Coronary artery (tissue), 2 donors: ENCODE results near the gene ACAA2.

Source experiments
- DNase-seq: peaks from one replicate; pipeline ENCODE4 v3.0.0-alpha.2; 2017; ENCODE audit warnings: low spot score
- H3K27ac ChIP-seq, 2 donors: fragments of 200-600 bp; sonication (generic); one replicate each; pipeline ENCODE4 v1.5.1; 2016 to 2019
- H3K4me3 ChIP-seq: fragments of 200-600 bp; sonication (generic); 2 replicates; pipeline ENCODE4 v1.5.1; 2016; ENCODE audit warnings: mild to moderate bottlenecking, moderate library complexity
- TF ChIP-seq, protein P1 (sequence below): fragments of 200-600 bp; sonication (generic); IDR thresholded peaks from one replicate; pipeline ENCODE4 v1.5.1; 2019; ENCODE audit warnings: antibody characterized with exemption

Gene ACAA2

DNA sequence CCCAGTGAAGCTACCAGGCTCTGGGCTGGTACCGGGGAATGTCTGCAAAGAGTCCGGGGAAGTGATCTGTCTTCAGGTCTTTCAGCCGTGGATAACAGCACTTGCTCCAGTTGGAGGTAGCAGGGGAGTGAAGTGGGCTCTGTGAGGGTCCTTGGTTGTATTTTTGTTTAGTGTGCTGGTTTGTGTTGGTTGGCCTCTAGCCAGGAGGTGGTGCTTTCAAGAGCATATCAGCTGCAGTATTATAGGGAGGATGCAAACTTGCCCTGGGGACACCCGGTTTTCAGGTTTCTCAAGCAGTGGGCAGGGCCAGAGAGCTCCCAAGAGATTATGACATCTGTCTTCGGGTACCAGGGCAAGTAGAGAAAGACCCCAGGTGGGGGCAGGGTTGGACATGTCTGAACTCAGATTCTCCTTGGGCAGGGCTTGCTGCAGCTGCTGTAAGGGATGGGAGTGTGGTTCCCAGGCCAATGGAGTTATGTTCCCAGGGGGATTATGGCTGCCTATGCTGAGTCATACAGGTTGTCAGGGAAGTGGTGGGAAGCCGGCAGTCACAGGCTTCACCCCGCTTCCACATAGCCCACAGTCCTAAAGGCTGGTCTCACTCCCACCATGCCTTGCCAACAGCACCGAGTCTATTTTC is 34.4 kb downstream of the ACAA2 start:
- DNase-seq: no peak
- Histone ChIP-seq H3K27ac (no peak overlapping the region), H3K4me3 (no peak overlapping the region)
- TF ChIP-seq, protein P1, sequence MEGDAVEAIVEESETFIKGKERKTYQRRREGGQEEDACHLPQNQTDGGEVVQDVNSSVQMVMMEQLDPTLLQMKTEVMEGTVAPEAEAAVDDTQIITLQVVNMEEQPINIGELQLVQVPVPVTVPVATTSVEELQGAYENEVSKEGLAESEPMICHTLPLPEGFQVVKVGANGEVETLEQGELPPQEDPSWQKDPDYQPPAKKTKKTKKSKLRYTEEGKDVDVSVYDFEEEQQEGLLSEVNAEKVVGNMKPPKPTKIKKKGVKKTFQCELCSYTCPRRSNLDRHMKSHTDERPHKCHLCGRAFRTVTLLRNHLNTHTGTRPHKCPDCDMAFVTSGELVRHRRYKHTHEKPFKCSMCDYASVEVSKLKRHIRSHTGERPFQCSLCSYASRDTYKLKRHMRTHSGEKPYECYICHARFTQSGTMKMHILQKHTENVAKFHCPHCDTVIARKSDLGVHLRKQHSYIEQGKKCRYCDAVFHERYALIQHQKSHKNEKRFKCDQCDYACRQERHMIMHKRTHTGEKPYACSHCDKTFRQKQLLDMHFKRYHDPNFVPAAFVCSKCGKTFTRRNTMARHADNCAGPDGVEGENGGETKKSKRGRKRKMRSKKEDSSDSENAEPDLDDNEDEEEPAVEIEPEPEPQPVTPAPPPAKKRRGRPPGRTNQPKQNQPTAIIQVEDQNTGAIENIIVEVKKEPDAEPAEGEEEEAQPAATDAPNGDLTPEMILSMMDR: no peak

DNA sequence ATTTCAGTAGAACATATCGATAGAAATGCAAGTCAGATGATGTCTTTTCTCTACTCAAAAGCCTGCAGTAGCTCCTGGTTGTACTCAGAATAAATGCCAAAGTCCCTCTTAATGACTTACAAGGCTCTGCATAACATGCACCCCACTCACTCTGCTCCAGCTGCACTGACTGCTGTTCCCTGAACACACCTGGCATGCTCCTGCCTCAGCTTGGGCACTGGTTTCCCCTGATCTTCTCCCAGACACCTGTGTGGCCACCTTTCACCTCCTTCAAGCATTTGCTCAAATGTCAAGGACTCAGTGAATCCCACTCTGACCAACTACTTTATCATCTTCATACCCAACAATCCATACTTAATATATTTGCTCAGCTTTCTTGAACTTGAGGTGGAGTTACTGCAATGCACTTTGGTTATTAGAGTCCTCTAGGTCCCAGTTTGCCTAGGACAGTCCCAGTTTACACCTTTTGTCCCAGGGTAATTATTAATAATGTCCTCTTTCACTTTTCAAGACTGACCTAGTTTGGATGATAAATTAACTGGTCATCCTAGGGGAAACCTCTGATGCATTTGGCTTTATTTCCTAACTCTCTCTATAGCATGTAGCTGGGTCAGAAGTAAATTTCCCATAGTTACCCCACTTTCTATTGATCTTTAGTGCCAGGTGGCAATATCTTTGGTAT is 44.1 kb downstream of the ACAA2 start:
- no peak overlapping the region for H3K4me3 ChIP-seq
- no peak for DNase-seq
- TF ChIP-seq, protein P1: no peak
- H3K27ac ChIP-seq: no peak overlapping the region

DNA sequence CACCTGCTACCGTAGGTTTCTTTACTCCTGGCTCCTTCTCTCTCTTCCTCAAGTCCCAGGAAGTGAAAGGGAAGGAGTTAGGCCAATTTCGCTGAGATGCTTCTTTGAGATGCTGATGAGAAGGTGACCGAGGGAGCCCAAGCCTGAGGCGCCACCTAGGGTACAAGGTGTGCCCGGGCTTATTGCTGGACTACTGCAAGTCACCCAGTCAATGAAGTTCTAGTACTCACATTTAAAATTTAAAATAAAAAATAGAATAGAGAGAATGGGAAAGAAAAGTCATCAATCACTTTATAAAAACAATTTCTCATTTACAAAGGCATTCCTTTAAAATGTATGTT is 45.3 kb downstream of the ACAA2 start:
- TF ChIP-seq, protein P1: no peak
- DNase-seq: no peak
- Histone ChIP-seq H3K27ac (no peak overlapping the region), H3K4me3 (no peak overlapping the region)

DNA sequence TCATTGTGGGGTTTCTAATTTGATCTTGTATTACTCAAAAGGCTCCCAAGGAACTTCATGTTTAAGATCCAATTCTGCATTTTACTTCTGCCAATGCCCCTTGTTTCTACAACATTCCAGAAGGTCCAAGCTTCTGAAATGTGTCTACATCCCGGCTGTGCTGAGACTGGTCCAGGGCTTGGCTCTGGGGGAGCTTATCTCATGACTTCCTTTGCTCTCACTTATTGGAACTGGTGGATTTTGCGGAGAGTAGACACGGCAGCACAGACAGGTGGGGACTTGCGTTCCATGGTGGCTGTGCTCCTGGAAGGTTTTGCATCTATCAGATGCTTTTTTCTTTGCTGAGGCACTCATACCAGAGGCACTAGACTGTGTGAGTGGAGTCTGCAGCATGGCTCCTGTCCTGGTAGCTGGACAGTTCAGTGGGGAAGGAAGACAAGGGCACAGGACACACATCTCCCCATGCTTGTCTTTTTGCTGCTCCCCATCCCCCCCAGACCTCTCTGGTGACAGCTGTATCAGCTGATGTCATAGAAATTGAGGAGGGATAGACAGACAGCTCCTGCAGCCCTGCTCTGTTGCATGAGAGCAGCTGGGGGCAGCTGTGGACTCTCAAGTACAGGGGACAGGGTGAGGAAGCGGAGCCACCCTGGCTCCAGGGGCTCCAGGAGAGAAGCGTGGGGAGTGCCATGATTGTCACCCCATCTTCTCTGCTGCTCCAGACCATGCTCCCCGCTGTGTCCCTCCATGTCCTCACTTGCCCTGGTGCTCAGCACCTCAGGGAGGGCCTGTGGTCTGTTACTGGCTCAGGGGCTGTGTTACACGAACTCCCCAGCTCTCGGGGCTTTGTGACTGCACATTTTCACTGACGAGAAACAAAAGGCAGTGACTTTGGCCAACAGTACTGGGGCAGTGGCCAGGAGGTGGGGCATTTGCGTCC is 46.0 kb downstream of the ACAA2 start:
- TF ChIP-seq, protein P1: no peak
- Histone ChIP-seq H3K27ac (no peak overlapping the region), H3K4me3 (no peak overlapping the region)
- no peak for DNase-seq

GRCh38 chr18:49766646-49767045 is 46.7 kb downstream of the ACAA2 start:
- Histone ChIP-seq H3K27ac (no peak overlapping the region), H3K4me3 (no peak overlapping the region)
- DNase-seq: no peak
- TF ChIP-seq, protein P1: no peak

- no peak overlapping the region for H3K4me3 ChIP-seq
- TF ChIP-seq, protein P1: no peak
- DNase-seq: peak; percentile 61
- H3K27ac ChIP-seq: no peak overlapping the region
Observed at GRCh38 chr18:49764032-49764431, 49.3 kb downstream of the ACAA2 start.
